GM18907 (cell line): ENCODE measurements around the gene MND1.

ENCODE experiments used
- ATAC-seq: cut with Tn5 transposase; IDR thresholded peaks from one replicate; pipeline ENCODE4 v1.9.1; 2021; ENCODE audit warnings: mild to moderate bottlenecking, moderate library complexity; ENCODE audit not compliant: unreplicated experiment

Gene MND1, protein sequence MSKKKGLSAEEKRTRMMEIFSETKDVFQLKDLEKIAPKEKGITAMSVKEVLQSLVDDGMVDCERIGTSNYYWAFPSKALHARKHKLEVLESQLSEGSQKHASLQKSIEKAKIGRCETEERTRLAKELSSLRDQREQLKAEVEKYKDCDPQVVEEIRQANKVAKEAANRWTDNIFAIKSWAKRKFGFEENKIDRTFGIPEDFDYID

DNA sequence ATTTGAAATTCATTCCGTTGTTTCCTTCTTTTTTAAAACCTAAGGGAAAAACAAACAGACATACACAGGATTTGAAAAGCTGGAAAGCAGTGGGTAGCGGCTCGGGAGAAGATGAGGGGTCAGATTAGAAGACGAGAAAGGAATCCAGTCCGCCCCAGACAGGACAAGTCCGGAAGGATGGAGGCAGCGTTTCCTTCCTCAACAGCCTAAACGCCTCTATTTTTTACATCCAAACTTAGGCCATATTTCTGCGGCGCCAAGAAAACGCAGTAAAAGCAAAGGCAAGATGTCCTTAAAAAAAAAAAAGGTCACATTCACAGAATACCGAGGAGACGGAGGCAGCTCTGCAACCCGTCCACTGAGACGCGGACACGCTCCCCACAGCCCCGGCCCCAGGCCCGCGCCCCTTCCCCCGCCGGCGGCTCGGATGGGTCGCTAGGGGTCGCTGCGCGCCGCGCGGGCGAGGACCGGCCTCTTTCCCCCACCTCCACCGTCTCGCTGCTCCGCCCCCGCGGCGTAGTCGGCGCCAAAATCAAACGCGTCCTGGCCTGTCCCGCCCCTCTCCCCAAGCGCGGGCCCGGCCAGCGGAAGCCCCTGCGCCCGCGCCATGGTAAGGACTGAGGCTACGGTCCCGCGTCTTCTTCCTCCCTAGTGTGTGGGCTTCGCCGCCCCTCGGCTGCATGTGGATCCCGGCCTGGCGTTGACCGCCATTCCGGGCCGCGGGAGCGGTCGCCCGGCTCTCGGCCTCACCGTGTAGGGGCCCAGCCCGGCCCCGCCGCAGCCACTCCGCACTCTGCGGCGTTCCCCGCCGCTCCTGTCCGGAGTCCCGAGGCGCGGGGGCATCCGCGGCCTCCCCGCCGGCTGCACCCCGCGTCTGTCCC is at the start of gene MND1:
Gene MND1 (plus strand): TSS at position 558 of the 881 bp plus-strand sequence. CDS start 50 bp downstream, at position 608.
- peak; percentile 84 for ATAC-seq

DNA sequence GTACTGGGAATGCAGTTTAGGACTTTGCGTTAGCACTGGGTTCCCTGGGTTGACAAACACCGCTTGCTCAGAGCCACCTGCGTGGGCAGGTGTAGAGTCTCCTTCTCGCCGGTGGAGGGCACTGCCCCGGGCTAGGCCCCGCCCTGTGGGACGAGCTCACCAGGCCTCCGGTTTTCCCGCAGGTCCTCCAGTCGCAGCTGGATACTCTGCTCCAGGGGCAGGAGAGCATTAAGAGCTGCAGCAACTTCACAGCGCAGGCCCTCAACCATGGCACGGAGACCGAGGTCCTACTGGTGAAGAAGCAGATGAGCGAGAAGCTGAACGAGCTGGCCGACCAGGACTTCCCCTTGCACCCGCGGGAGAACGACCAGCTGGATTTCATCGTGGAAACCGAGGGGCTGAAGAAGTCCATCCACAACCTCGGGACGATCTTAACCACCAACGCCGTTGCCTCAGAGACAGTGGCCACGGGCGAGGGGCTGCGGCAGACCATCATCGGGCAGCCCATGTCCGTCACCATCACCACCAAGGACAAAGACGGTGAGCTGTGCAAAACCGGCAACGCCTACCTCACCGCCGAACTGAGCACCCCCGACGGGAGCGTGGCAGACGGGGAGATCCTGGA is 49.2 kb upstream of the MND1 start:
- no peak for ATAC-seq

DNA sequence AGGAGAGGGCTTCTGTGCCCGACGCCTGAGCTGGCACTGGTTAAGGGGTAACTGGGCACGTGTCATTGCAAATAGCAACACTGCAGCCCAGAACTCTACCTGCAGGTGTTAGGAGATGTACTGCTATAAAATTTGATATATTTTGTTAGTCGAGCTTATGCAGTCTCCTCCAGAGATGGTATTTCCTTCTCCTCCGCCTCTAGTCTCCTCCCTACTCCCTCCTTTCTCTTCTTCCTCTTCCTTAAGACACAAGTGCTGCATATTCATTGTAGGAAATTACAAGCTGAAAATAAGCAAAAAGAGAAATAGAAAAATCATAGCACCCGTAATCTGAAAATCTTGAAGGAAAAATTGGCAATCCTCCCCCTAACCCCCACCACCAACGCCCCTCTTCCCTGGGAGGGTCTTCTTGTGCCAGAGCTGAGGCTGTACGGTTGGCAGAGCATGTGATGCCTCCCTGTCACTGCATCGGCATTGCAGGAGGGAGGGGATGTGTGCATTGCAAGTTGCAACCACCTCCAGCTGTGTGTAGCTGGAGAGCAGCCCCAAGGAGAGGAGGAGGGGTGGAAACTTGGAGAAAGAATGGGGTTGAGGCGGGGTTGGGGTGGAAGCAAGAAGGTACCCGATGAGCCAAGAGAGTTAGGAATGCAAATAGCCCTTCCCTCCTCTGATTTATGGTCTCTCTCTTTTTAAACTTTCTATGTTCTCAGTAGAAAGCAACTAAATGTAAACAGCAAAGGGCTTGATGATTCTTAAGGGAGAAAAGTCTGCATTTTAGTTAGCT is 48.3 kb upstream of the MND1 start:
- no peak for ATAC-seq

DNA sequence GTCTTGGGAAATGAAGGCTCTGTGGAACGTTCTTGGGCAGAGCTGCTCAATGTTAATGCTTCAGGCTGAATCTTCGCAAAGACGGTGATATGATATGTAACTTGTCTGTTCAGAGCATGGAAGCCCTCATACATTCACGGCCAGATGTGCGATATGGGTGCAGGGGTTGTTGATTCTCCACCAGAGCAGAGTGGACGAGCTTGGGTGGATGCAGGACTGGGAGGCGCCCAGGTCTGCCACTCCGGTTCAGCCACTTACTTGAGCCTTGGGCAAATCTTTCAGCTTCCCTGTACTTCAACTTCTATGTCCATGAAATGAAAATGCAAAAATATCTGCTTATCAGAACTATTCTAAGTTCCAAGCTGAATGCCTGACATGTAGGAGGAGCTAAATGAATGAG is 47.4 kb upstream of the MND1 start:
- no peak for ATAC-seq

DNA sequence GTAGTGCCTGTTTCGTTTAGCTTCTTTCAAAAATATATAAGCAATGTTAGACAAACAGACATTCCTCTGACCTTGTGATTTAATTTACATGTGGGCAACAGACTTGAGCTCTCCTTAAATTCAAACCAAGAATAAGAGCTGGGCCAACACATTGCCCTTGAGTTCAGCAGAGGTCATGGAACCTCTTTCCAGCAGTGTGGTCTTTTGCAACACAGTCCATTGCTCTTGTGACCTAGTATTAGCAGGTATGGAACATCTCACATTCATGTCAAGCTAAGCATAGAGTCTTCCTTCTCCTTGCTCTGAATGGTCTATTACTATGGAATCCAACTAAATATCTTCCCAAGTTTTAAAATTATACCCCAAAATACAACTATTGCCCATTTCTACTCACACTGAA is 33.7 kb upstream of the MND1 start:
- ATAC-seq = no peak

DNA sequence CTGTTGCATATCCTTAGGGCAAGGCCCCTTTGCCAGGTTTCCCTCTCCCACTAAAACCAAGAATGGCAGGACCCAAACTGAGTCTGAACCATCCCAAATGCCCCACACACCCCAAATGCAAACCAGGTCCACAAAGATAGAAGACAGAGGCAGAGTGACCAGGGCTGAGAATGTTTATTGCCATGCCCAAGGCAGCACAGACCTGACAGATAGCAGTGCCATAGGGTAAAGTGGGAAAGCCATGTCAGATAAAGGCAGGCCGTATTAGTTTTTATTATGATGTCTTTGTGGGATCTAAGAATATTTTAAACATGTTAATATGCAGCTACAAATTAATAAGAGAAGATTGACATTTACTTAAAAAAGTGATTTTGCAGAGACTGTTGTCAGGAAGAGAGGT is 29.6 kb upstream of the MND1 start:
- ATAC-seq = no peak

DNA sequence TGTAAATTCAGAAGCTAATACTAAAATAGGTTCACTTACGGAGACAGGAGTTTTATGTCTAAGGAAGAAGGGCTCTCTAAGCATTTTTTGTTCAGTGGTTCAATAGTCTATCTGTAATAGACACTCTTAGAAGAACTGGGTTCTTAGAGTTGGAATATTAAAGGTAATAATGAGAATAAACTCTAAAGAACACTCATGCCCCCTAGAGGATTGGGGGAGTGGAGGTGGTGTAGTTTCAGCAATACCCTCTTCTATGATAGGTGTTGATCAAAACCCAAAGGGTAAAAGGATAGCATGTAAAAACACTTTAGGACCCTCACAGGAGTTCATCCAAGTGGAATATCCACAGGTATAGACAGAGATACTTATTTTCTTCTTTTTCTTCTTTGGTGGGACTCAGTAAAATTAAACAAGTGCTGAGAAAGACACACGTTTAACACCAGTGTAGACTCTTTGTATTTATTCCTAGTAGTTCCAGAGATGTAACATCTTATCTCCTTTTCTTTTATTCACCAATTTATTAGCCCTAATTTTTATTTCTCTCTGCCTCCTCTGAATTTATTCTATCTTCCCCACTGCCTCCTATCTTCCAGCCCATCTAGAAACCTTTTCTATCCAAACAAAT is 25.7 kb upstream of the MND1 start:
- ATAC-seq = peak; percentile 68

DNA sequence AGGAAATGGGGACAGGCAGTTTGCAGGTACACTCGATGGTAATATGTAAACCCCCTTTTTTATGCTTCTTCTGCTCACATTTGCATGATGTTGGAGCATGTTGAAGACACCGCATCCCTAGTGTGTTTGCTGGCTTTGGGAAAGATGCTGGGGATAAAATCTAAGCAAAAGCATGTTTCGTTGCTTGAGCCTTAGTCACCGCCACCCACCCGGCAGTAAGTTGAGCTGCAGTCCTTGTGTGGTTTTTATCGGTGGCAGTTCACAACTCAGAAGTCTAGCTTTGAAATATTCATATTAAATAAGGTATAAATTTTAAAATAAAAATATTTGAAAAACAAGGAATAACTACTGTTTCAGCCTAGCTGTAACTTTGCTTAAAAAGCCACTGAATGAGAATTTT is 21.7 kb upstream of the MND1 start:
- ATAC-seq = no peak

DNA sequence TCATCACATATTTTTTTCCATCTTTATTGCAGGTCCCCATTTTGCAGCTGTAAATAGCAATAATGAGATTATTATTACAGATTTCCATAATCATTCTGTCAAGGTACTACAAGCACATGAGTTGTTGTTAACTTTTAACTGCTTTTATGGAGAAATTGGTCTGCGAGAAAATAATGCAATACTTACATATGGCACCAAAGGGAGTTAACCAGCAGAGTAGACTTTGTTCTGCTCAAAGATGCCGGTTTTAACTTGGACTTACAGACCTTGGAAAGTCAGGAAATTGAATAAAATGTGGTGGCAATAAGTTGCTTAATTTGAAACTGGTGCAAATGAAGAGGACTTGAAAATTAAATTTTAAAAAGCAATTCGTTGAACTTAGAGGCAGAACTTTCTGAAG is 20.4 kb upstream of the MND1 start:
- ATAC-seq = no peak

DNA sequence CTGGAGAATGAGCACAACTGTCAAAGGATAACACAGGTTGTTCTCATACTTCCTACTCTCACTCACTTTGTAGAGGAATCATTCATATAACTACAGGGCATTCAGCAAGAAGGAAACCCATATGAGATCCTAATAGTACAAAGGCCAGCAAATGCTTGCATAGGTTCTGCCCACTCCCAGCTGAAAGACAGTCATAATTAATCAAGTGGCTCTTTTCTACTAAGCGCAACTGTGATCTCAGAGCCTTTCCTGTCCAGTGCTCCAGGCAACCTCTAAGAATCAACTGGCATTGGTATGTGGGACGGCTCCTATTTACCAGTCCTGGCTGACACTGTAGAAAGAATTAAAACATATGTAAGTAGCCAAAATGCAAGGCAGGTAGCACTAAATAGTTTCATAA is 18.9 kb upstream of the MND1 start:
- ATAC-seq = no peak

DNA sequence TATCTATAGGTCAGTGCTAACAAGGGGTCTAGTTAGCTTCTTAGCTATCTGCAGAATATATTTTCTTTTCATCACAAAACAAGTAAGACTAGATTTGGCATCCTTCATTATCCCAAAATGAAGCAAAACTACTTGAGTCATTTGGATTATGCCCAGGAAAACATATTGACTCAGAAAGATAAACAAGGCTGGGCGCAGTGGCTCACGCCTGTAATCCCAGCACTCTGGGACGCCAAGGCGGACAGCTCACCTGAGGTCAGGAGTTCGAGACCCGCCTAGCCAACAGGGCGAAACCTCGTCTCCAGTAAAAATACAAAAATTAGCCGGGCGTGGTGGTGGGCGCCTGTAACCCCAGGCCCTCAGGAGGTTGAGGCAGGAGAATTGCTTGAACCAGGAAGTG is 18.0 kb upstream of the MND1 start:
- no peak for ATAC-seq

DNA sequence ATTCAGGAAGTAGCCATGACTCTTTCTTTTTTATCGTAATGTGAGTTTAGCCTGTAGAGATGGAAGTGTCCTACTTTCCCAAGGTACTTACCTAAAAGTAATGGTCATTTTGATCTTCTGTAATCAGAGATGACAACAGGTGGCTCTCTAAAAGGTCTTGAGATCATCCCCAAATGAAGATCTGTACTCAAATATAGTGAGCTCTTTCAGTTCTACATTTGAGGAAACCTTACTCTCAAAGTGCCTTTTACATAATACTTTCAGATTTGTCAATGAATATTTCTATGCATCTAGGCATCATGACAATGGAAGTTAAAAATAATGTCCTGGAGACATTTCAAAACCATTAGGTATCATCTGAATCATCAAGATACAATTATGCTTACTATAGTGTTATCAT is 17.2 kb upstream of the MND1 start:
- ATAC-seq = no peak

DNA sequence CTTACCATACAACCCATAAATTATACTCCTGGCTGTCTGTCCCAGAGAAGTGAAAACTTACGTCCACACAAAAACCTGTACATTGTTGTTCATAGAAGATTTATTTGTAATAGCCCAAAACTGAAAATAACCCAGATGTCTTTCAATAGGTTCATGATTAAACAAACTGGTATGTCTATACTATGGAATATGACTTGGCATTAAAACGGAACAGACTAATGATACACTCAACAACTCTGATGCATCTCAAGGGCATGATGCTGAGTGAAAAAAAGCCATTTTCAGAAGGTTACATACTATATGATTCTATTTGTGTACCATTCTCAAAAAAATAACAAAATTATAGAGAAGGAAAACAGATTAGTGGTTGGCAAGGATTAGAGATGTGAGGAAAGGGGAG is 11.6 kb upstream of the MND1 start:
- ATAC-seq = no peak

DNA sequence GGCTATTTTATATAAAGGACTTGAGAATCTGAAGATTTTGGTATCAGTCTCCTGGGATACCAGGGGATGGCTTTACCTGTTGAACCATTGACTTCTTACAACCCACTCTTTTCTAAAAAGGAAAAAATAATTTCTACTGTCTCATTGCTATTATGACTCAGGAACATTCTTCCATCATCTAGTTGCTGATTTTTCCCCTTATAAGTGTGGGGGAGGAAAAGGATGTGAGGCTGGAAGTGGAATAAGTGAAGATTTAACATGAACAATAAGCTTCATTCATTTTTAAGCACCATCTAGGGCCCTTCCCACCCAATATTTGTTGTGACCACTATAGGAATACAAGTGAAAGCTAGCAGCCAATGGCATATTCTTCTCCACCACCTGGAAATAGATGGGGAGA is 10.6 kb upstream of the MND1 start:
- no peak for ATAC-seq

DNA sequence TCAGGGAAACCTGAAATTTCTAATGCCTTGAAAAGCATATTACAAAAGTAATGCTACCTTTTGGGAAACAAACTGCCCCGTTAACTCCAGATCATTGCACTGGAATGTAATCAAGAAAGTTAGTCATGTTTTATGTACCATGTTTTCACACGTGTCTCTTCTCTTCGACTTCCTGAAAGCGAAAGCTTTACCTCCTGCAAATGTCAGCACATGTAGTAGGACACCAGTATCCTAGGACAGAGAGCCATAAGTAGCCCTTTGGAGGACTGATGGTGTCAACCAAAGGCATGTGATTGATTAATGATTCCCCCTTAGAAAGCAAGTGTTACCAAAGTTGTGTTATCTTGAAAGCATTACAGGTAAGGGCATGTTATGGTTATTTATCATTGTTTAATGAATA is 8.8 kb upstream of the MND1 start:
- ATAC-seq = no peak

DNA sequence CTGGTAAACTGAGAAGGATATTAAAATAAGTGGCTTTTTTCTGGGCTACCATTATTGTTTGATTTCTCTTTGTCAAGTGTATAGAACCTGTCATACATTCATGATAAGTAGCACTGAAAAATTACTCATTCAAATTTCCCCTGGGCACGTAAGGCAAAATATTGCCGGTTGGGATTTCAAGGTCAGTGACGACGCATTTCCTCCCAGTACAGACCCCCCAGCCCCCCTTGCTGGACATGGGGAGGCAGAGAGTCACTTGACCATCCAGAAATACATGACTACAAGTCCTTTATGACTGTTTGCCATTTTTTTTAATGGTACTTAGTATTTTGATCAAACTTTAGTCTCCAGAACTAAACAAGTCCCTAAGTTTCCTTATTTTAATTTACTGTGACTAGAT is 6.8 kb upstream of the MND1 start:
- no peak for ATAC-seq

DNA sequence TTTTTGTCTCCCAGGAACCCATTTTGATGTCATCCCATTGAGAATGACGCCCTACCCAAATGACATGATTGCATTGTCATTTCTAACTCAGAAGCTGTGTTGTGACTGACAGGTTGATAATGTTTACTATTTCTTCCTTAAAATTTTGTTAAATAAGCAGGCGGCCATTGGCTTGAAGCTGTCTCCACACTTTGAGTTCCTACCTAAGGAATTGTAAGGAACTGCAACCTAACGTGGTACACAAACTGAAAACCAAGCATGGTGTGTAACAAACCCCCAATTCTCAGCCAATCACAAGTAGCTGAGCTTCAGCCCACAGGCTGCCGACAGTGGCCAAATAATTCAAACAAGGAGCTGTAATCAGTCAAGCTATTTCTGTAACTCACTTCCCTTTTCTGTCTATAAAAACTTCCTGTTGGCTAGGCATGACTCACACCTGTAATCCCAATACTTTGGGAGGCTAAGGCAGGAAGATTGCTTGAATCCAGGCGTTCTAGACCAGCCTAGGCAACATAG is 2.9 kb upstream of the MND1 start:
- ATAC-seq = no peak

DNA sequence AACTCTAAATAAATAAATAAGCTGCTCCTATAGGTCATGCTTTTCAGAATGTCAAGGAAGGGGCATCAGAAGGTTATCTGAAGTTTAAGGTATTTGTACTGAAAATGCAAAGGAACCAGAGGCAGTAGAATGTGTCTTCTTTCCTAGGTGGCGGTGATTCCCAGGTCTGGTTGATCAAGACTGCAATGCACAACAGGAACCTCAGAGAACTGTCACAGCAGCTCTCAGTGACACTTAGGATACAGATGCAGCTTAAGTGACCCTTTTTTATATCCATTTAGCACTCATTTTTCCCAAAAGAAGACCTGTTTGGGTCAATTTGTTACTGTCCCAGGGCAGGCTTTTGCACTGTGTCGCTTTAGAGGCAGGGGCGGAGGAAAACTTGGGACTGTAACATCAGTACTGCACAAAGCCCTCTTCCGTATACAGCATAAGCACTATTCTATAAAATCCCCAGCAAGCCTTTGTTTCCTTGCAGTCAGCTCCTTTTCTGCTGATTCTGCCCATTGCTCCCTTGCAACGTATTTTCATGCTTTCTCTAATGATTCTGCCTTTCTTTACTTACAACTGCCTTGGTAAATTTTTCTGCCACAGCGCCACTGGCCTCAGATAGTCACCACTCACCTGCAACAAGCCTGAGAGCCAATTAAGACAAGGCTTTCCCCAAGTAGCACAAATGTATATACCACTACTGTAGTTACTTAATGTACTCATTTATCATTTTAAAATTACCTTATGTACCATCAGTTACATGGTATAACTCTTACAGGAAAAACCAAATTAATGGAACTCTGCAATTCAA is 1.5 kb upstream of the MND1 start:
- ATAC-seq = no peak

DNA sequence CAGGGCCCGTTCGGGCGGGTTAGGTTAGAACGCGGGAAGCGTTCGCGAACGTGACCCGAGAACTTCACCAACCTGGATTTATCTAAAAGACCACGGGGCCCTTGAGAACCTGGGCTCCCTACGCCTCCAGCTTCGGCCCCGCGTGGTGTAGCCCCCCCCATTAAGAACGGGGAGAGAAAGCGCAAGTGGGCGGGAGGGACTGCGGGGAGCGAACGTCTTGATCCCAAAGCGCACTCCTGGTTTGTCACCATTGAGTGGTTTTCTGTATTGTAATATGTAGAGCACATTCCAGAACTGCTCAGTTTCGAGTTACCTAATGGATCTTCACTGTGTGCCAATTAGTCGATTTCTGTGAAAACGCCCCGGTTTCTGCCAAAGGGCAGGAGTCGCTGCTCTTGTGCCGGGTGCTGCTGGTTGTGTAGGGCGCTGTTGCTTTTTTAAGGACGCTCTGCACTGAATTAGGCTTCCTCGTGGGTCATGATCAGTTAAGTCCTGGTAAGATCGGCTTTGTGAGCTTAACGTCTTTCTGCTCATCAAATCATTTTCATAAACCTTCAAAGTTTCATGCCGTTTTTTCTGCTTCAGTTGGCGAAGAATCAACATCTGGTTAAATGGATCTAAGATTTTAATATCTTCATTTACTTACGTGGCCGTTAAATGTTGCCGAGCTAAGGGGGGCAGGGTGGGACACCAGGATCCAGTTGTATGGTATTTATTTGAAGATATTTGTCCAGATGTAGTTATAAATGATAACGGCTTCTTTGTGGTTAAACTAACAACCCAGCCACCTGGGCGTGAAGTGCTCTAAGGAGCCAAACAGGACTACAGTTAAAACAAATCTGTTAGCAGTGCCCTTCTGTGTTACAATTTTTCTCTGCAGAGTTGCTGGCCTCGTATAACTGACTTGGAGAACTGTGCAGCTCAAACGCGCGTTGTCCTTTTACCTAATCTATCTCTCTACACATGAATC is 809 bp downstream of the MND1 start:
- peak; percentile 38 for ATAC-seq
